Measurements from ENCODE around the gene NAP1L4. TPM values are rescaled to one million over a fixed set of nuclear protein-coding genes. Genes with fewer than 3 reads are reported as not detected.

NAP1L4 gene
- total RNA-seq, 1 experiment from 2014 or later = 80.5 TPM

DNA sequence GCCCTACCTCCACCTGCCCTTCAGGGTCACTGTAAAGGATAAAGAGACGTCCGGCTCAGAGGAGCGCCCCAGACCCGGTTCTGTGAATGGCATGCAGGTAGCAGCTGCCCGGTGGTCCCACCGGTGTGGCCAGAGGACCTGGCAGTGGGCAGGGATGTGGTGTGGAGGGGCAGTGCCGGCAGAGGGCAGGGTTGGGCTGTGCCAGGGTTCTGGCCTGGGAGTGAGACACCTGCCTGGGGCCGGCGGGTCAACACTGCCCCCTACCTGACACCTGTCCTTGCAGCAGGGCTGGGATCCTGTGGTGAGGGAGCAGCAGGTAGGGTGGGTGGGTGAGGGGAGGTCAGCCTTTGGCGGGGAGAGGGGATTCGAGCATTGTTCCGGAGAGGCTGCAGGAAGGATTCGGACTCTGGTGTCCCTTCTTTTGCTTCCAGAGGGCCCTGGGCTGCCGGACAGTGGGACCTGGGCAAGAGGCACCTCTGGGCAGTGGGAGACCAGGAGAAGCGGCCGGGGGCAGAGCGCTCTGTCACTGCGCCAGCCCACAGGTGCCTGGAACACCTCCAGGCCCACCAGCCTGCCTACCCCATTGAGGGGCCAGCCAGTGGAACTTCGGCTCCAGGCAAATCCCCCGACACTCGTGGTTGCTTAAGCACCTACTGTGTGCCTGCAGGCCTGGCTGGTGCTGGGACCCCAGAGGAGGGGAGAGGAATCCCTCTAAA, 61.3 kb downstream of the NAP1L4 start:
- Histone ChIP-seq H3K9me3 (ENCODE audit: low read length) (no peaks in the 10 kb centered on the region), H3K9ac (ENCODE audit: low read length) (no peak overlapping the region), H4K20me1 (ENCODE audit: insufficient read depth, low read depth, low read length) (0 out of 2 replicates have a peak, but pooled peaks cover 6% of the 10 kb centered on the region), H3K9me2 (replicated peaks; ENCODE audit: insufficient read depth, low read length) (no peaks in the 10 kb centered on the region), H3K4me2 (ENCODE audit: low read depth, low read length, poor library complexity, severe bottlenecking) (no peak overlapping the region), H2AFZ (ENCODE audit: low read length) (no peak overlapping the region), H3K4me3 (ENCODE audit: low read length) (no peak overlapping the region), H3K36me3 (ENCODE audit: insufficient read depth, low read length) (no peaks in the 10 kb centered on the region), H3K27ac (ENCODE audit: low read length) (no peak overlapping the region), H3K79me2 (ENCODE audit: low read length) (no peaks in the 10 kb centered on the region), H3K4me1 (ENCODE audit: low read length) (no peaks in the 10 kb centered on the region), H3K27me3 (ENCODE audit: low read length) (no peaks in the 10 kb centered on the region)
- peak; percentile 79 for DNase-seq

DNA sequence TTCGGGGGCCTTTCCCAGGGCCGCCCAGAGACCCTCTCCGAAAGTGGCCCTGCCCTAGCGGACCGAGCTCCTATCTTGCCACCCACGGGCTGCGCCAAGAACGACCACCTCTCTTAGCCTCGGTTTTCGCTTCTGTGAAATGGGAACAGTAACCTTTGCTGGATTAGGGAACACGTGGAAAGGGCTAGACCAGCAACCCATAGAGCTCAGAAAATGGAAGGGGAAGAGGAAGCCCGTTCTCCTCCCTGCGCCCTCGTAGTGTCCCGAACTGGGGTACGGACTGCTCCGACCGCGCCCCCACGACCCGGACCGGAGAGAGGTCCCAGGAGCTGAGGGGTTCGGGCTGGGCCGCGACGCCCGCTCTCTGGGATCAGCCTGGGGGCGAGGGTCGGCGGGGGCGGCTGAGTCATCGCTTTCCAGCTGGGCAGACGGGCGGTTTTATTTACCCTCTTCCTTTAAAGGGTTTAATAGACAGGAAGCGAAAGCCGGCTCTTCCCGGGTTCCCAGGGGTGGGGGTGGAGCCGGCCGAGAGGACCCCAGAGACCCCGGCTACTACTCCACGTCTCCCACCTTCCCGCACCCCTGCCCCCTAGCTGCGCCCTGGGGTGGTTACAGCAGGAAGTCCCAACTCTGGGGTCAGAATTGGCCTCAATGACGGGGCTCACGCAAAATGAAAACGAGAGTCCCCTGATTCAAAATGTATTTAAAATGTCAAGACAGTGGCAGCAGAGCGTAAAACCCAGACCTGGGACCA, 62.0 kb downstream of the NAP1L4 start:
- peak; percentile 58 for DNase-seq
- Histone ChIP-seq H3K27ac (ENCODE audit: low read length) (no peak overlapping the region), H3K36me3 (ENCODE audit: insufficient read depth, low read length) (no peaks in the 10 kb centered on the region), H3K9ac (ENCODE audit: low read length) (no peak overlapping the region), H3K79me2 (ENCODE audit: low read length) (no peaks in the 10 kb centered on the region), H3K4me2 (ENCODE audit: low read depth, low read length, poor library complexity, severe bottlenecking) (no peak overlapping the region), H3K9me2 (replicated peaks; ENCODE audit: insufficient read depth, low read length) (no peaks in the 10 kb centered on the region), H3K4me3 (ENCODE audit: low read length) (no peak overlapping the region), H2AFZ (ENCODE audit: low read length) (no peak overlapping the region), H3K4me1 (ENCODE audit: low read length) (no peaks in the 10 kb centered on the region), H3K9me3 (ENCODE audit: low read length) (no peaks in the 10 kb centered on the region), H3K27me3 (ENCODE audit: low read length) (no peaks in the 10 kb centered on the region), H4K20me1 (ENCODE audit: insufficient read depth, low read depth, low read length) (0 out of 2 replicates have a peak, but pooled peaks cover 6% of the 10 kb centered on the region)

- Histone ChIP-seq H2AFZ (ENCODE audit: low read length) (no peak overlapping the region), H3K9ac (ENCODE audit: low read length) (no peak overlapping the region), H3K9me3 (ENCODE audit: low read length) (no peaks in the 10 kb centered on the region), H3K9me2 (replicated peaks; ENCODE audit: insufficient read depth, low read length) (no peaks in the 10 kb centered on the region), H3K4me2 (ENCODE audit: low read depth, low read length, poor library complexity, severe bottlenecking) (no peak overlapping the region), H3K4me3 (ENCODE audit: low read length) (no peak overlapping the region), H3K4me1 (ENCODE audit: low read length) (no peaks in the 10 kb centered on the region), H4K20me1 (ENCODE audit: insufficient read depth, low read depth, low read length) (0 out of 2 replicates have a peak, but pooled peaks cover 6% of the 10 kb centered on the region), H3K79me2 (ENCODE audit: low read length) (no peaks in the 10 kb centered on the region), H3K27me3 (ENCODE audit: low read length) (no peaks in the 10 kb centered on the region), H3K36me3 (ENCODE audit: insufficient read depth, low read length) (no peaks in the 10 kb centered on the region), H3K27ac (ENCODE audit: low read length) (no peak overlapping the region)
- DNase-seq = no peak
These were observed 62.6 kb downstream of the NAP1L4 start for GRCh38 chr11:2929531-2929949.

DNA sequence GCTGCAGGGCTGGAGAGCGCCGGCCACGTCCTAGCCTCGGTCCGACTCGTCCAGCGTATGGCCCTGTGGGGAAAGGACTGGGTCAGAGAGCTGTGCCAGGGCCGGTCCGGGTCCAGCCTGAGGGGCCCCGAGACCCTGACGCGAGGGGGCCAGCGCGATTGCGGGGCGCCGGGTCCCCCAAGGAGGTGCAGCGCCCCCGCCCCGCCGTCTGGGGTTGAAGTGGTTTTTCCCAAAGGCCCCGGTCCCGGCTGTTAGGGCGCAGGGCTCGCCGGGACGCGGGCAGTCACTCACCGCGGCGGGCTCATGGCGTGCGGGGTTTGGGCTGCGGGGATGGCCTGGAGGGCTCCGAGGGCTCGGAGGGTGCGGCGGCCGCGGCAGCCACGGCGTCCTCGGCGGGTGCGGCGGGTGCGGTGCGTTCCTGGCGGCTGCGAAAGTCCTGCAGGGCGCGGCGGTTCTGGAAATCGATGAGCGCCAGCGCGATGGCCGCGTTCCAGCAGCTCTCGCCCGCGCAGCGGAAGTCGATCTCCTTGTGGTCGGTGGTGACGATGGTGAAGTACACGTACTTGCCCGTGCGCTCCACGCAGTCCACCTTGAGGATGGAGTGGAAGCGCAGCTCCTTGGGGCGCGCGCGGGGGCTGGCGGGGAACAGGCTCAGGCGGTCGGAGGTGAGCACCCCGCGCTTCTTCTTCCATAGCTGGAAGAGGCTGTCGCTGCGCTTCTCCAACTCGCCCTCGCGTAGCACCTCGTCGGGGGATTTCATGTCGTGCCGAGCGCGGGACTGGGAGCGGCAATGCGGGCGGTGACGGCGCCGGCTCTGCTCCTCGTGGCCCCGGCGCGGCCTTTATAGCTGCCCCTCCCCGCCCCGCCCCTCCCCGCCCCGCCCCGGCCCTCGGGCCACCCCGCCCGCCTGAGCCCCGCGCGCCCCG, 63.3 kb downstream of the NAP1L4 start, which contains the start of gene PHLDA2:
Gene PHLDA2 (minus strand): TSS at position 816 of the 926 bp plus-strand sequence. CDS start 56 bp downstream, at position 760.
- no peaks in the 10 kb centered on the region for H3K9me2 ChIP-seq (replicated peaks; ENCODE audit: insufficient read depth, low read length)
- no peak within 1 kb of the TSS for H2AFZ ChIP-seq (ENCODE audit: low read length)
- no peak within 1 kb of the TSS for H3K4me3 ChIP-seq (ENCODE audit: low read length)
- H3K4me2 ChIP-seq (ENCODE audit: low read depth, low read length, poor library complexity, severe bottlenecking) = no peak within 1 kb of the TSS
- no peak within 1 kb of the TSS for H3K27ac ChIP-seq (ENCODE audit: low read length)
- no peak within 1 kb of the TSS for H3K9ac ChIP-seq (ENCODE audit: low read length)
- H3K9me3 ChIP-seq (ENCODE audit: low read length) = no peaks in the 10 kb centered on the region
- H3K4me1 ChIP-seq (ENCODE audit: low read length) = no peaks in the 10 kb centered on the region
- no peaks in the 10 kb centered on the region for H3K36me3 ChIP-seq (ENCODE audit: insufficient read depth, low read length)
- H4K20me1 ChIP-seq (ENCODE audit: insufficient read depth, low read depth, low read length) = 0 out of 2 replicates have a peak, but pooled peaks cover 6% of the 10 kb centered on the region
- no peaks in the 10 kb centered on the region for H3K27me3 ChIP-seq (ENCODE audit: low read length)
- no peaks in the 10 kb centered on the region for H3K79me2 ChIP-seq (ENCODE audit: low read length)
- DNase-seq = no peak

DNA sequence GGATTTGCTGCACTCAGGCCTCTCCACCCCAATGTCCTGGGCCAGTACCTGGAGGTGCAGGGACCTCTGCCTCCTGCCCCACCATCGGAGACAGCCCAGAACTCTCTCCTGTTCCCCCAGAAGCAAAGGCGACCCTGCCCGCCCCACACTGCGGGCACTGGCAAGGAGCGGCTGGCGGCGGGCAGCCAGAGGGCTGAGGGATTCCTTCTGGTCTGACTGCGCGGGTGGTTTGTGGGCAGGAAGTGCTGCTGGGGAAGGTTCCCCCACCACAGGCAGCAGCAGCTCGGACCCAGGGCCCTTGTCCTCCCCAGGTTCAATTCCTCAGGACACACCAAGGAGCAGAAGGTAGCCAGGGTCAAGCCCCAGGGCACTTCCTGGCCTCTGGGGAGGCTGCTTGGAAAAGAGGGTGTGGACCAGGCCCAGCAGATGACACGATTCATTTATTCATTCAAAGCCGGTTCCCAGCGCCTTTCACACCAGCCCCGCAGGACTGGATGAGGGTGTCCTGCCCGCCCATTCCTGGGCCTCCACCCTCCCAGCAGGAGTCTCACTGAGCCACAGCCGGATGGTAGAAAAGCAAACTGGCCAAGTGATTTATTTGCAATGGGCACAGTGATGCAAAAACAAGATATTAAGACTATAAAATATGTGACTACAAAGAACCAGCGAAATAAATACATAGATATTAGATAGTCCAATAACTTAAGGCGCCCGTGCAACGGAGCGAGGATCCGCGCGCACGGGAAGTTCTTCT, 64.1 kb downstream of the NAP1L4 start:
- Histone ChIP-seq H2AFZ (ENCODE audit: low read length) (no peak overlapping the region), H3K27ac (ENCODE audit: low read length) (no peak overlapping the region), H3K36me3 (ENCODE audit: insufficient read depth, low read length) (no peaks in the 10 kb centered on the region), H3K79me2 (ENCODE audit: low read length) (no peaks in the 10 kb centered on the region), H4K20me1 (ENCODE audit: insufficient read depth, low read depth, low read length) (0 out of 2 replicates have a peak, but pooled peaks cover 6% of the 10 kb centered on the region), H3K4me1 (ENCODE audit: low read length) (no peaks in the 10 kb centered on the region), H3K4me3 (ENCODE audit: low read length) (no peak overlapping the region), H3K9me3 (ENCODE audit: low read length) (no peaks in the 10 kb centered on the region), H3K4me2 (ENCODE audit: low read depth, low read length, poor library complexity, severe bottlenecking) (no peak overlapping the region), H3K9me2 (replicated peaks; ENCODE audit: insufficient read depth, low read length) (no peaks in the 10 kb centered on the region), H3K9ac (ENCODE audit: low read length) (no peak overlapping the region), H3K27me3 (ENCODE audit: low read length) (no peaks in the 10 kb centered on the region)
- DNase-seq = no peak

GRCh38 chr11:2927121-2927800, 64.9 kb downstream of the NAP1L4 start:
- Histone ChIP-seq H3K27ac (ENCODE audit: low read length) (no peak overlapping the region), H4K20me1 (ENCODE audit: insufficient read depth, low read depth, low read length) (0 out of 2 replicates have a peak, but pooled peaks cover 6% of the 10 kb centered on the region), H3K36me3 (ENCODE audit: insufficient read depth, low read length) (no peaks in the 10 kb centered on the region), H3K4me2 (ENCODE audit: low read depth, low read length, poor library complexity, severe bottlenecking) (no peak overlapping the region), H3K27me3 (ENCODE audit: low read length) (no peaks in the 10 kb centered on the region), H3K9me2 (replicated peaks; ENCODE audit: insufficient read depth, low read length) (no peaks in the 10 kb centered on the region), H3K9me3 (ENCODE audit: low read length) (no peaks in the 10 kb centered on the region), H3K79me2 (ENCODE audit: low read length) (no peaks in the 10 kb centered on the region), H3K4me1 (ENCODE audit: low read length) (no peaks in the 10 kb centered on the region), H3K4me3 (ENCODE audit: low read length) (no peak overlapping the region), H2AFZ (ENCODE audit: low read length) (no peak overlapping the region), H3K9ac (ENCODE audit: low read length) (no peak overlapping the region)
- no peak for DNase-seq

GRCh38 chr11:2926611-2927051, 65.5 kb downstream of the NAP1L4 start:
- H3K4me2 ChIP-seq (ENCODE audit: low read depth, low read length, poor library complexity, severe bottlenecking) = no peak overlapping the region
- no peaks in the 10 kb centered on the region for H3K9me2 ChIP-seq (replicated peaks; ENCODE audit: insufficient read depth, low read length)
- H3K9ac ChIP-seq (ENCODE audit: low read length) = no peak overlapping the region
- H3K27ac ChIP-seq (ENCODE audit: low read length) = no peak overlapping the region
- H2AFZ ChIP-seq (ENCODE audit: low read length) = no peak overlapping the region
- no peaks in the 10 kb centered on the region for H3K4me1 ChIP-seq (ENCODE audit: low read length)
- no peak overlapping the region for H3K4me3 ChIP-seq (ENCODE audit: low read length)
- DNase-seq = no peak
- no peaks in the 10 kb centered on the region for H3K27me3 ChIP-seq (ENCODE audit: low read length)
- H4K20me1 ChIP-seq (ENCODE audit: insufficient read depth, low read depth, low read length) = 0 out of 2 replicates have a peak, but pooled peaks cover 6% of the 10 kb centered on the region
- no peaks in the 10 kb centered on the region for H3K36me3 ChIP-seq (ENCODE audit: insufficient read depth, low read length)
- no peaks in the 10 kb centered on the region for H3K79me2 ChIP-seq (ENCODE audit: low read length)
- H3K9me3 ChIP-seq (ENCODE audit: low read length) = no peaks in the 10 kb centered on the region

Measured in Karpas-422 (cell line).